Calu3 (cell line): ENCODE results near the gene VTCN1. TPM values are rescaled to one million over a fixed set of nuclear protein-coding genes. Genes with fewer than 3 reads are reported as not detected.
"Not testable (repeated sequence)": the region's sequence is repeated elsewhere in the genome, so short reads cannot be mapped to it uniquely, and the experiment has no call there.

Experiments
- BruUV-seq: library from RNA; stranded (reverse); fragments of 400-500 nt; replicated peaks from 2 replicates; lab custom pipeline; 2021; lab: Mats Ljungman, UMichigan
- CTCF ChIA-PET: fragments of 300-600 bp; sonication (Branson Sonifier 250); formaldehyde crosslinking; loops from one replicate; lab custom pipeline; 2022; ENCODE audit warnings: antibody characterized with exemption; lab: Charles Lee
- DNase-seq: peaks from one replicate; pipeline ENCODE4 v3.0.0; 2022
- H3K27ac Mint-ChIP-seq: one replicate; pipeline ENCODE4 v1.8.0; 2022; ENCODE audit warnings: mixed read lengths; ENCODE audit not compliant: unreplicated experiment
- H3K27me3 Mint-ChIP-seq: one replicate; pipeline ENCODE4 v1.8.0; 2022; ENCODE audit warnings: mixed read lengths; ENCODE audit not compliant: unreplicated experiment
- H3K36me3 Mint-ChIP-seq: one replicate; pipeline ENCODE4 v1.8.0; 2022; ENCODE audit warnings: mild to moderate bottlenecking, moderate library complexity, mixed read lengths; ENCODE audit not compliant: insufficient read depth, unreplicated experiment
- H3K4me1 Mint-ChIP-seq: one replicate; pipeline ENCODE4 v1.8.0; 2022; ENCODE audit warnings: mild to moderate bottlenecking, low read depth, mixed read lengths; ENCODE audit not compliant: unreplicated experiment
- H3K4me3 Mint-ChIP-seq: one replicate; pipeline ENCODE4 v1.8.0; 2022; ENCODE audit warnings: mild to moderate bottlenecking, low read depth, moderate library complexity, mixed read lengths; ENCODE audit not compliant: unreplicated experiment
- H3K9me3 Mint-ChIP-seq: one replicate; pipeline ENCODE4 v1.8.0; 2022; ENCODE audit warnings: low read depth, mixed read lengths; ENCODE audit not compliant: unreplicated experiment
- intact Hi-C: fragments of 100-400 bp; cut with micrococcal nuclease; formaldehyde crosslinking; loops from one replicate; pipeline ENCODE4 v1.10.0; 2022; ENCODE audit not compliant: unreplicated experiment
- total RNA-seq: library from RNA; stranded (reverse); gene quantifications from 2 replicates; pipeline ENCODE4 v1.2.3, GENCODE V29; 2022
- TF ChIP-seq, protein P1 (sequence below): fragments of 200-600 bp; IDR thresholded peaks from one replicate; pipeline ENCODE4 v1.8.0; 2022; ENCODE audit warnings: antibody characterized with exemption; ENCODE audit not compliant: unreplicated experiment

VTCN1 gene
- total RNA-seq, 1 experiment from 2014 or later = 39.1 TPM

DNA sequence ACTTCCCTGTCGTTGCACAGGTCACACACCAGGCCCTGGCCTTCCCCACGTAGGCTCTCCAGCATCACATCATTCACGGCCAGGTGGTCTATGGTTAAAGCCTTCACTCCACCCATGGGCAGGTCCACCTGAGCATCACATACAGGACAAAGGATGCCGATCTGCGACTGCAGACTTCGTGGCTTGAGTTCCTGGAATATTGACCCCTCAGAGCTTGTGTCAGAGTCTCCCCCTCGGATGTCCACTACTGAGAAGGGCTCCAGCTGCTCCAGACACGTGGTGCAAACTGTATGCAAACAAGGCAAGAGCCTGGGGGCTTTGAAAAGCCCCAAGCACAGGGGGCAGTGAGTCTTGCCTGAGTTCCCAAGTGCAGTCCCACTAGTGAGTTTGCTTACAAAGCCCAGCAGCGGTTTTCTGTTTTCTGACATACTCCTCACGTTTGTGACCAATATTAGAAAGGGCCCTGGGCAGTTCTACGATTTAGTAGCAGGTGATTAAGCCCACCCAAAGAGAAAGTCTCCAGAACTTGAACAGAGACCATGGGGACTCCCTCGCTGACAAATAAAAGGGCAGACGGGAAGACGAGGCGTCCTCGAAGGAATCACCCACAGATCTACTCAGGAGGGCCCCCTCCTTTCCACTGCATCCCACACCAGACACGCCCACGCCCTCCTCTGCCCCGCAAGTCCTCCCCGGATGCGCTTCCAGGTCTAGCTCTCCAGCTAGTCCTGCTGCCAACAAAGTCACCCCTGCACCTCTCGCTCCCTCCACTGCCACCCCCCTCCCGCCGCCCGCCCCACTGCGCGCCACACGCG lies 89.7 kb downstream of the VTCN1 start:
- peaks cover 19% of the 10 kb centered on the region for H3K36me3 Mint-ChIP-seq
- H3K27ac Mint-ChIP-seq = peak overlapping the region; percentile 64
- no peaks in the 10 kb centered on the region for H3K27me3 Mint-ChIP-seq
- BruUV-seq = no TSS peak
- peak overlapping the region; percentile 85 for H3K4me3 Mint-ChIP-seq
- TF ChIP-seq, protein P1, sequence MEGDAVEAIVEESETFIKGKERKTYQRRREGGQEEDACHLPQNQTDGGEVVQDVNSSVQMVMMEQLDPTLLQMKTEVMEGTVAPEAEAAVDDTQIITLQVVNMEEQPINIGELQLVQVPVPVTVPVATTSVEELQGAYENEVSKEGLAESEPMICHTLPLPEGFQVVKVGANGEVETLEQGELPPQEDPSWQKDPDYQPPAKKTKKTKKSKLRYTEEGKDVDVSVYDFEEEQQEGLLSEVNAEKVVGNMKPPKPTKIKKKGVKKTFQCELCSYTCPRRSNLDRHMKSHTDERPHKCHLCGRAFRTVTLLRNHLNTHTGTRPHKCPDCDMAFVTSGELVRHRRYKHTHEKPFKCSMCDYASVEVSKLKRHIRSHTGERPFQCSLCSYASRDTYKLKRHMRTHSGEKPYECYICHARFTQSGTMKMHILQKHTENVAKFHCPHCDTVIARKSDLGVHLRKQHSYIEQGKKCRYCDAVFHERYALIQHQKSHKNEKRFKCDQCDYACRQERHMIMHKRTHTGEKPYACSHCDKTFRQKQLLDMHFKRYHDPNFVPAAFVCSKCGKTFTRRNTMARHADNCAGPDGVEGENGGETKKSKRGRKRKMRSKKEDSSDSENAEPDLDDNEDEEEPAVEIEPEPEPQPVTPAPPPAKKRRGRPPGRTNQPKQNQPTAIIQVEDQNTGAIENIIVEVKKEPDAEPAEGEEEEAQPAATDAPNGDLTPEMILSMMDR = no peak
- no peak for DNase-seq
- H3K4me1 Mint-ChIP-seq = peaks cover 19% of the 10 kb centered on the region
- CTCF ChIA-PET = interaction anchor here (0.6 kb wide), 1 partner anchor 164 kb away, joined by 3 read pairs; no protein-coding TSS in a partner anchor
- no peaks in the 10 kb centered on the region for H3K9me3 Mint-ChIP-seq
- intact Hi-C loops = no loop called here

DNA sequence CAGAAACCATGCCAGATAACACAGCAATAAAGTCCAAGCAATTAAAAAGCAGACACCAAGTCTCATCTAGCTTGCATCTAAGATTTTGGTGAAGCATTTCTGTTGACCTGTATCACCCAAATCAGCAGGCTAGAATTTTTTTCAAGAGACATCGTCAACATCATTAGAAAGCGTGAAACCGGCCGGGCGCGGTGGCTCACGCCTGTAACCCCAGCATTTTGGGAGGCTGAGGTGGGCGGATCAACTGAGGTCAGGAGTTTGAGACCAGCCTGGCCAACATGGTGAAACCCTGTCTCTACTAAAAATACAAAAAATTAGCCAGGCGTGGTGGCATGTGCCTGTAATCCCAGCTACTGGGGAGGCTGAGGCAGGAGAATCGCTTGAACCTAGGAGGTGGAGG lies 91.6 kb downstream of the VTCN1 start:
- H3K27me3 Mint-ChIP-seq, BruUV-seq, DNase-seq, H3K27ac Mint-ChIP-seq, H3K4me3 Mint-ChIP-seq, intact Hi-C loops, H3K9me3 Mint-ChIP-seq, CTCF ChIA-PET: not testable (repeated sequence)
- Mint-ChIP-seq H3K4me1 (peaks cover 19% of the 10 kb centered on the region), H3K36me3 (peaks cover 19% of the 10 kb centered on the region)

DNA sequence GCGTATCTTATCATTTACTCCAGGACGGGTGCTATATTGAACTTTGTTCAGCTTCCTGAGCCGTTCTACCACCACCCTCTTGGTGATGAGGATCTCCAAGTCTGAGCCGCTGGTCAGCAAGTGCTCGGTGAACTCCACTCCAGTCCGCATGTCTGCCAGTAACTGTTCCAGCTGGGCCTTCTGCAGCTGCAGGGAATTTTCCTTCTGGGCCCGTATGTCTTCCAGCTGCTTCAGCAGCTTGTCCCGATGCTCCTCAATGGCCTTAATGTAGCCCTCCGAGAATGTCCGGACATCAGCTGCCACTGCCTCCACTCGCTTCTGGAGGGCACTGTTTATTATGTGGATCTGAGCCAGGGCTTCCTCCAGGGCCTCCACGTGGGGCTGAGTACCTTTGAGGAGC lies 92.6 kb downstream of the VTCN1 start:
- BruUV-seq = no TSS peak
- H3K27ac Mint-ChIP-seq = no peak overlapping the region
- H3K9me3 Mint-ChIP-seq = no peaks in the 10 kb centered on the region

DNA sequence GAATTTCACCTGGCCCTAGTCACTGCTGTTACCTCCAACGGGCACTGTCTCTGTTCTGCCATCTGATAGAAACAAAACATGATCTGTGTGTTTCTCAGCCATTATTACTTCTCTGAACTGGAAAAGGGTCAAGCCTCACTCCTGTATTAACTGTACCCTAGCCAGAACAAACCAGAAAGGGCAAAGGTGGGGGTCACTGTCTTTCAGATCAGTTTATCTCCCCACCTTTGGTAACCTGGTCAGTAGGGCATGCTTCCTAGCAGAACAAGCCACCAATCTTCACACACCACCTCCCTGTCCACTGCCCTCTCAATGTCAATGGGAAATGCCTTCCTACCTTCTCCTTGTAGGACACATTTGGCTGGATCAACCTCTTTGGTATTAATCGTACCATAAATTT lies 93.0 kb downstream of the VTCN1 start:
- H3K4me3 Mint-ChIP-seq = no peak overlapping the region
- CTCF ChIA-PET = no interaction called here
- DNase-seq = no peak
- no peaks in the 10 kb centered on the region for H3K27me3 Mint-ChIP-seq
- peaks cover 19% of the 10 kb centered on the region for H3K36me3 Mint-ChIP-seq
- no peak overlapping the region for H3K27ac Mint-ChIP-seq
- BruUV-seq = no TSS peak
- H3K9me3 Mint-ChIP-seq = no peaks in the 10 kb centered on the region
- intact Hi-C loops = no loop called here
- TF ChIP-seq, protein P1 = no peak
- H3K4me1 Mint-ChIP-seq = peaks cover 14% of the 10 kb centered on the region

More for the DNA sequence above, 92.6 kb downstream of the VTCN1 start:
- intact Hi-C loops = no loop called here
- peaks cover 19% of the 10 kb centered on the region for H3K4me1 Mint-ChIP-seq
- no peaks in the 10 kb centered on the region for H3K27me3 Mint-ChIP-seq
- TF ChIP-seq, protein P1 = no peak
- peaks cover 19% of the 10 kb centered on the region for H3K36me3 Mint-ChIP-seq
- DNase-seq = no peak
- CTCF ChIA-PET = no interaction called here
- no peak overlapping the region for H3K4me3 Mint-ChIP-seq

DNA sequence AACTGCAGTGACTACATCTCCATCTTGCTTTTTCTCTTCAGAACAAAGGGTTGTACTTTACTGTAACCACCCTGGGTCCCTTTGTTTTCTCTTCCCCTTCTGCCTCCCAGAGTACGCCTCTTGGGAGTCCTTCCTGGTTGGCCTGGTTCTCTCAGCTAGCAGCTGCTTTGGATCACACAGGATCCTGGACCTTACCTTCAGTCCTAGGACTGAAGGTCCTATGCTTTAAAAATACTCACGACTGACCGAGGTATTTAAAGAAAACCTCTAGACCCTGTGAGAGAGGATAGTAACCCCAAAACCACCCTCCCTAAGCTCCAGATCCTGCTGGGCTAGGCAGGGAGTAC lies 94.0 kb downstream of the VTCN1 start:
- Mint-ChIP-seq H3K4me3 (no peak overlapping the region), H3K27me3 (no peaks in the 10 kb centered on the region), H3K36me3 (peaks cover 13% of the 10 kb centered on the region), H3K9me3 (no peaks in the 10 kb centered on the region), H3K4me1 (peaks cover 10% of the 10 kb centered on the region), H3K27ac (no peak overlapping the region)
- no peak for DNase-seq
- no TSS peak for BruUV-seq
- CTCF ChIA-PET = no interaction called here
- TF ChIP-seq, protein P1 = no peak
- intact Hi-C loops = no loop called here
